ENCODE measurements around the gene RASIP1. TPM values are rescaled to one million over a fixed set of nuclear protein-coding genes. Genes with fewer than 3 reads are reported as not detected.
"Not testable (repeated sequence)": the region's sequence is repeated elsewhere in the genome, so short reads cannot be mapped to it uniquely, and the experiment has no call there.

The RASIP1 gene
- total RNA-seq, 2 experiments from 2014 or later, result 0.31 to 0.50 TPM

DNA sequence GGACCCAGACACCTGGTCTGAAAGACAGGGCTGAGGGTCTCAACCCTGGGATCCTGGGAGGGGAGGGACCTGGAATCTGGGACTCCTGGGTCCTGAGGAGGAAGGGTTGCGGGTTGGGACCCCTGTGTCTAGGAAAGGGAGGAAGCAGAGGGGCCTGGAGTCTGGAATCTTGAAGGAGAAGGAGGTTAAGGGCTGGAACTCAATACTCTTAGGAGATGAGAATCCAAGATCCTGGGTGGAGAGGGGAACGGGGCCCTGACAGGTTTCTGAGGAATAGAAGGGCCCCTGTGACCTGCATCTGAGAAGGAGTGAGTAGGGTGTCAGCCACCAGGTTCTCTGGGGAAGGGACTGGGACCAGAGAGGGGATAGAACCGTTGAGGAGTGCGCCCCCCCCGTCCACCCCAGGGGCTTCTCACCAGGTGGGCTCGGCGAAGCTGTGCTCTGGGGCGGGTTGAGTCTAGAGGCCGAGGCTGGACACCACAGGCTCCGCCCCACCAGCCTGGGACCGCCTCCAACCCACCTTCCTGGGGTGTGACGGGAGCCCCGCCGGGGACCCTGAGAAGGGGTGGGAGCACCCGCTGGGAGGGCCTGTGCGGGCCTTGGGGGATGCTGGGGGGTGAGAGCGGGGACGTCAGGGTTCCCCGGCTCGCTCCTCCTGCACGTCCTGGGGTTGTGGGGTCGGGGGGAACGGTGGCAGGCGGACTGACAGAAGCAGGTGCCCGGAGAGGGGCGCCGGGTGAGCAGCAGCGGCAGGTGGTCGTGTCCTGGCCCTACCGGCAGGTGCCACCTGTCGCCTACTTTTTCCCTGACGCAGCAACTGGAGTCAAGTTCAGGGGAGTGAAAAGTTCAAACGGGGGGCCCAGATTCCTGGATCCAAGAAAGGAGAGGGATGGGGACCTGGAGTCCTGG, 20.9 kb downstream of the RASIP1 start, which contains the start of gene MAMSTR:
Gene MAMSTR, minus strand, starts transcription at position 463 of the 909 bp plus-strand sequence. CDS start 694 bp downstream, outside the sequence.
- ChIA-PET CTCF (no interaction called here), POLR2A (no interaction called here)
- Mint-ChIP-seq H3K9me3 (no peaks in the 10 kb centered on the region), H3K36me3 (ENCODE audit: low read depth) (no peaks in the 10 kb centered on the region), H3K4me3 (peak within 1 kb of the TSS; percentile 88), H3K4me1 (peaks cover 27% of the 10 kb centered on the region), H3K27me3 (no peaks in the 10 kb centered on the region), H3K27ac (peak within 1 kb of the TSS; percentile 98)
- no peak for DNase-seq

DNA sequence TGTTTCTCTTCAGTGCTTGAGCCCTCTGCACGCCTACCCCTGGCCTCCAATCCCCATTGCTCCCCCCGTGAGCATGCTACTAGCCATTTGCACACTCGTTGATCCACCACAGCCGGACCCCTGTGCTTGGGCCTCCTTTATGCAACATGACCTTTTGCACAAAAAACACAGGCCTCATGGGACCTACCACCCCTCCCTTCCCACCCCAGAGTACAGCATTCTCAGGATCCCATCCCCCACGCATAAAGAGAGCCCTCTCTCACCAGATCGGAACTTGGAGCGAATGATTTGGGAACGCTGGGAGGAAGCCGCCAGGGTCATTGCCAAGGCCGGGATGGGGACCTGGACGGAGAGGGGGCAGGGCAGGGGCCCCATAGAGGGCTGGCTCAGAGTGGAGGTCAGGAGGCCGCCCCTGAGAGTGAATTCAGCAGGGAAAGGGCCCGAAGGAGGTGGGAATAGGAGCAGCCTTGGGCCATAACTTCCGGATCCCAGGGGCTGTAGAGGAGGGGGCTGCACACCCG, 21.6 kb downstream of the RASIP1 start:
- Mint-ChIP-seq H3K4me1 (peaks cover 30% of the 10 kb centered on the region), H3K27ac (no peak overlapping the region), H3K36me3 (ENCODE audit: low read depth) (no peaks in the 10 kb centered on the region), H3K9me3 (no peaks in the 10 kb centered on the region), H3K27me3 (no peaks in the 10 kb centered on the region), H3K4me3 (no peak overlapping the region)
- POLR2A ChIA-PET, result no interaction called here
- CTCF ChIA-PET, result no interaction called here
- DNase-seq, result no peak

DNA sequence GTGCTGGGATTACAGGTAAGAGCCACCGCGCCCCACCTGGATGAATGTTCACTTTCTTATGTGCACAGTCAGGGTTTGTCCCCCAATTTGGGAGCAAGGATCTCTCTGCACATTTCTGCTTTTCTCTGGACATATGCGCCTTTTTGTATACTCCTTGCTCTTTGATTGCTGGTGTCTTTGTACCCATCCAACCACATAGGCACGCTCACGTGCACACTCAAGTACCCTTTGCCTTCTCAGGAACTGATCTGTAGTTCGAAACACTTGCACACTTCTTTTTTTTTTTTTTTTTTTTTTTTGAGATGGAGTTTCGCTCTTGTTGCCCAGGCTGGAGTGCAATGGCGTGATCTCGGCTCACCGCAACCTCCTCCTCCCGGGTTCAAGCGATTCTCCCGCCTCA, 22.3 kb downstream of the RASIP1 start:
- H3K4me3 Mint-ChIP-seq; DNase-seq; H3K36me3 Mint-ChIP-seq (ENCODE audit: low read depth); H3K9me3 Mint-ChIP-seq; H3K27ac Mint-ChIP-seq; H3K27me3 Mint-ChIP-seq; POLR2A ChIA-PET: not testable (repeated sequence)
- CTCF ChIA-PET, result interaction anchor here (1.0 kb wide), 1 partner anchor 8 kb away, joined by 3 read pairs; no protein-coding TSS in a partner anchor
- H3K4me1 Mint-ChIP-seq, result peaks cover 35% of the 10 kb centered on the region

DNA sequence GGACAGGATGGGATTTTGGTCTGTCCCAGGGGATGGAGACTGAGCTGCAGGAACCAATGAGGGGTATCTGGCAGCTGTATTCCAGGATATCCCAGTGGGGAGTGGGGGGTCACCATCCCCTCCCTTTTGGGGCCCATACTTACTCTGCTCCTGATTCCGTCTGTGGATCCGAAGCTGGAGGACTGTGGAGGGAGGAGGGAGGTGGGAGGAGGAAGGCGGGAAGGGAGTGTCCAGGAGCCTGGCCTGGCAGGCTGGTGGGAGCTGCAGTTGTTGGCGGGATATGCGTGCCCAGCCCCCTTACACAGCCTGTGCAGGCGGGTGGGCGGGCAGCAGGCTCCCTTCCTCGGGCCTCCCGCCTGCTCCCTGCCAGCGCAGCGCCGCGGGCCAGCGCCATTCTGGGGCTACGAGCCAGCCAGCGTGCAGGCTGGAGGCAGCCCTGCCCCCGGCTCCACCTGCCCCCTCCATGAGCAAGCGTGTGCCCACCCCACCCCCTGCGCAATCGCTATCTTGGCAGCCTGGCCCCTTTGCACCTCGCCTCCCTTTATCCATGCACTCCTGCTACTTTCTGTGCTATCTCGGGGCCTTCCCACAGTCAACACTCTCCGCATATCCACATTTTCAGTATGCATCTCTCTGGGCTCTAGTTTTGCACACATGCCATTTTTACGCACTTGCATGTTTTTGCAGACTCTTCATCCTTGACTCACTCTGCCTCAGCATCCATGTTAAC, 23.7 kb downstream of the RASIP1 start:
- Mint-ChIP-seq H3K9me3 (no peaks in the 10 kb centered on the region), H3K27ac (no peak overlapping the region), H3K36me3 (ENCODE audit: low read depth) (no peaks in the 10 kb centered on the region), H3K27me3 (no peaks in the 10 kb centered on the region), H3K4me3 (no peak overlapping the region), H3K4me1 (peaks cover 39% of the 10 kb centered on the region)
- ChIA-PET POLR2A (no interaction called here), CTCF (interaction anchor here (1.0 to 1.6 kb wide), 3 partner anchors 9 to 277 kb away, joined by 3 to 6 read pairs (median 4); partner anchors contain the start of genes GYS1, RASIP1 and RUVBL2)
- DNase-seq, result no peak

DNA sequence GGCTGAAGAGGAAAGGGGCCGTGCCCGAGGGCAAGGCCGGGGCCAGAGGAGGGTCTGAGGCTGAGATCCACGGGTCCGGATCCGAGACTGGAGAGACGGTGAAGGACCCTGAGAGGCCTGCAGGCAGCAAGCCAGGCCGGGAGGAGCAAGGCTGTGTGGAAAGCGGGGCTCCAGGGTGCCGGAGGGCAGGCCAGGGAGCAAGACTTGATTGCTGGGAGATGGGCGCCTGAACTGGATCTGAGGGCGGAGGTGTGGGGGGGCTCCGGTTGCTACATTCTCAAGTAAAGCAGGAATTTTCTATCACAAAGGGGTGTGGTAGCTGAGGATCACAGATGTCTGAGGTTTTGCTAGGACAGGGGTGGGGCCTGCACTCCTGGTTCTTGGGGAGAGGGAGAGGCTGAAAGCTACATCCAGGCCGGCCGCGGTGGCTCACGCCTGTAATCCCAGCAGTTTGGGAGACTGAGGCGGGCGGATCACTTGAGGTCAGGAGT, 24.7 kb downstream of the RASIP1 start:
- Mint-ChIP-seq H3K27me3 (no peaks in the 10 kb centered on the region), H3K36me3 (ENCODE audit: low read depth) (peaks cover 3% of the 10 kb centered on the region), H3K4me1 (peaks cover 33% of the 10 kb centered on the region), H3K4me3 (peak overlapping the region; percentile 13), H3K27ac (peak overlapping the region; percentile 73), H3K9me3 (no peaks in the 10 kb centered on the region)
- ChIA-PET POLR2A (no interaction called here), CTCF (interaction anchor here (1.6 kb wide), 1 partner anchor 278 kb away, joined by 6 read pairs; the partner anchor contains the start of genes GYS1 and RUVBL2)
- no peak for DNase-seq

DNA sequence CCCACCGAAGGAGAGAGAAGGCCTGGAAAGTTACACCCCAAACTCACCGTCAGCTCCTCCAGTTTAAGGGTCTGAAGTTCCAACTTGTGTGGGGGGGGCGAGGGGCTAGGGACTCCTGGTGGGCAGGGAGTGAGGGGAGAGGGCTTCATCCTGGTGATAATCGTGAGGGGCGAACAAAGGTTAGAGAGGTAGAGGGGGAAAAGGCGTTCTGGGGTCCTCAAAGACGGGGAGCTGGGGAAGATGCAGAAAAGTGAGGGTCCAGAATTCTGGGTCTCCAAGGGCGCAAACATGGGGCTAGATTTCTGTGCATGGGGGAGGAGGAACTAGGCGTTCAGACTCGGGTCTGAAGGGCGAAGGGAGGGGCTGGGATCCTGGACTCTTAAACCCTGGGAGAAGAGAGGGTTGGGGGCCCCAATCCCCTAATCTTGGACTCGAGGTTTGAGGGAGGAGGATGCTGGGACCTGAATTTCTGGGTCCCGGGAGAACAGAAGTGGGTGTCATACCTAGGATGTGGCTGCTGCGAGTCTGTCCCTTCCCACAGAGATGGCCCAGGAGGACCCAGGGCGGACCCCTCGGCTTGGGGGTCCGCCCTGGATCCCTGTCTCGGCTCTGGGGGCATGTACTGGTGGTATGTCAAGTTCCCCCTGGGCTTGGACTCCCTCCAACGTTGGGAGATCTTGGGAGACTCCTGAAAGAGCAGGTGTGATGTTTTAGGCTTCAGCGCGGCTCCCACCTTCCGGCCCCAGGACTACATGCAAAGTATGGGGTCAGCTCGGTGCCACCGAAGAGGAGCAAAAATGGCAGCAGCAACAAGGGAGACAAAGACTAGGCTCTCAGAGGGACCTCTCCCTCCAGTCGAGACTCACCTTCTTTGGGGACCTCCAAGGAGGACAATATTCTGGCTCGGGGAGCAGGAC, 25.4 kb downstream of the RASIP1 start:
- Mint-ChIP-seq H3K27me3 (no peaks in the 10 kb centered on the region), H3K4me3 (peak overlapping the region; percentile 75), H3K4me1 (peaks cover 27% of the 10 kb centered on the region), H3K36me3 (ENCODE audit: low read depth) (peaks cover 3% of the 10 kb centered on the region), H3K27ac (peak overlapping the region; percentile 92), H3K9me3 (no peaks in the 10 kb centered on the region)
- DNase-seq, result no peak
- ChIA-PET CTCF (interaction anchor here (0.7 to 2.3 kb wide), 4 partner anchors 10 to 279 kb away, joined by 3 to 8 read pairs (median 6); partner anchors contain the start of genes GYS1 and RUVBL2), POLR2A (no interaction called here)

DNA sequence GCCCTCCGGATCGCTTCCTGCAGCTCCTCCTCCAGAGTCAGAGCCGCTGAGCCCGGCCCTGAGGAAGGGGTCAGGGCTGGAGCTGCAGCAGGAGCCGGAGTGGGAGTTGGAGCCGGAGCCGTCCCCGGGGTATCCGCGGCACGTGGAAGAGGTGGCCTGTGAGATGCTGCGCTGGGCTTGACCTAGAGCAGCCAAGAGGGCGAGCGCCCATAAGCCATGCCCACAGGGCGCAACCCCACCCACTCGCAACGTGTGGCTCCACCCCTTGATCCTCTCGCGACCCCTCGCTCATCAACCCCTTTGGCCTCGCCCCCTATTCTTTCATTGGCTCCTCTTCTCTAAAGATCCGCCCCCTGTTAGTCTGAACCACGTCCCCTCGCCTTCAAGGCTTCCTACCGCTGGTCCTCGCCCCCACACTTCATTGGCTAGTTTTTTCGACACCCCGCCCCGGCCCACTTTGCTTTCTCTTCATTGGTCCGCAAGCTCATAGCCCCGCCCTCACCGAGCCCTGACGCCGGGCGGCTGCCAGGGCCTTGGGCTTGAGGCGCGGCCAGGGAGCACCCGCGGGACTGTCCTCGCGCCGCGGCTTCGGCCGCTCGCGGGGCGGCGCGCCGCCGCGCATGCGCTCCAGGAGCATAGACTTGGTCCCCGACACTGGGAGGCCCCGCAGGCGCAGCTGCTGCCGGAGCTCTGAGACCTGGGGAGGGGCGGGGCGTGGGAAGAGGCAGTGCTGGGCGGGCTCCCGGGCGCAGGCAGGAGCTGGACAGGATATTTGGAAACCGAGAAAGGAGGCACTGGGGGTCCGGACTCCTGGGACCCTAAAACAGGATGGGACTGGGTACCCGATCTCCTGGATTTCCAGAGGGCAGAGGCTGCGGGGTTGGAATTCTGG, 26.3 kb downstream of the RASIP1 start:
- Mint-ChIP-seq H3K4me1 (peaks cover 27% of the 10 kb centered on the region), H3K9me3 (no peaks in the 10 kb centered on the region), H3K36me3 (ENCODE audit: low read depth) (peaks cover 3% of the 10 kb centered on the region), H3K27ac (peak overlapping the region; percentile 92), H3K27me3 (no peaks in the 10 kb centered on the region), H3K4me3 (peak overlapping the region; percentile 75)
- CTCF ChIA-PET, result interaction anchor here (0.7 to 3.8 kb wide), 7 partner anchors 10 to 144 kb away, joined by 3 to 10 read pairs (median 6); no protein-coding TSS in a partner anchor
- POLR2A ChIA-PET, result no interaction called here
- peak; percentile 99 for DNase-seq

DNA sequence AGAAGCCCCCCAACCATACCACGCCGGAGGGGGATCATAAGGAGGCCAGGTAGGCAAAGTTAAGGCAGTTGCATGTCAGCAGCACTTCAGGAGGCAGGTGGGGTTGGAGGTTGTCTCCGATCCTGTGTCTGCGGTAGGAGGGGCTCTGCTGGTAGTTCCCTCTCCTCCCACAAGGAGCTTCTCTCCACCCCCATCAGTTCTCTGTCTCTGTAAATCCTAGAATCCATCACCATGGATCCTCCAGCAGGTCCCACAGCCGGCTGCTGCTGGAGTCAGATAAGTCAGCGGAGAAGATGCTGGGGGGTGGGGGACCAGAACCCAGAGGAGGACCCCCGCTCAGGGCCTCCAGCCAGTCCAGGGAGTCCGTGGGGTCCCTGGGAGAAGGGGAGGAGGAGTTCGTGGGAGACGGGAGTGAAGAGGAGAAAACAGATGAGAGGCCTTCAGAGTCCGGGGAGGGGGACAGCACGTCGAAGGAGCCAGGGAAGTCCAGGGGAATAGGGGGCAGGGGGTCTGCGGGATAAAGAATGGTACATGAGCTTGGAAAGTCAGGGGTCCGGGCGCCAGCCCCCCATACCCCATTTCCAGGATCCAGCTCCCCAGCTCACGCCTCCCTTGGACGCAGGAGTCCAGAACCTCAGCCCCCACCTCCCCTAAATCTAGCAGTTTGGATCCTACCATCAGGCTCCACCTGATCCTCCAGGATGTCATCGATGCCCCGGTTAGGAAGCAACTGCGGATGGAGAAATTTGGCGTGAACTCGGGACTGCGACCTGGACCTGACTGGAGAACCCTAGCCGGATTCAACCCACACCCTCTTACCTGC, 27.2 kb downstream of the RASIP1 start:
- Mint-ChIP-seq H3K27me3 (no peaks in the 10 kb centered on the region), H3K9me3 (no peaks in the 10 kb centered on the region), H3K4me3 (peak overlapping the region; percentile 75), H3K27ac (peak overlapping the region; percentile 92), H3K36me3 (ENCODE audit: low read depth) (peaks cover 3% of the 10 kb centered on the region), H3K4me1 (peaks cover 27% of the 10 kb centered on the region)
- POLR2A ChIA-PET, result no interaction called here
- CTCF ChIA-PET, result interaction anchor here (0.6 to 3.8 kb wide), 7 partner anchors 11 to 54 kb away, joined by 3 to 10 read pairs (median 7); no protein-coding TSS in a partner anchor
- no peak for DNase-seq

DNA sequence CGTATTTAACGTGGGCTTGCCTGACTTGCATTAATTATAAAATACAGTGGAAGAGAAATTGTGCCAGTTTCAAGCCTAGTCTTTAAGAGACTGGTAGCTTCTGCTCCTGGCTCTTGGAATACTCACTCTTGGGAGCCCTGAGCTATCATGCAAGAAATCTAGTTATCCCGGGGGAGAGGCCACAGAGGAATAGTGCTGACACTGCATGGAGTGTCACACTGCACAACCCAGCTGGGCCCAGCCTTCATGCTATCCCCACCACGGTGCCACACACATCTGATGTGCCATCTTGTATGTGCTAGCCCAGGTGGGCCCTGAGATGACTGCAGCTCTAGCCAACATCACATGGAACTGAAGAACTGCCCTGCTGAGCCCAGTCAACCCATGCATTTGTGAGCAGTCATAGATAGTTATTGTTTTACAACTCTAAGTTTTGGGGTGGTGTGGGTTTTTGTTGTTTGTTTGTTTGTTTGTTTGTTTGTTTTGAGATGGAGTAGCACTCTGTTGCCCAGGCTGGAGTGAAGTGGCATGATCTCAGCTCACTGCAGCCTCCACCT, 29.2 kb downstream of the RASIP1 start:
- no peak for DNase-seq
- peaks cover 27% of the 10 kb centered on the region for H3K4me1 Mint-ChIP-seq
- no peak overlapping the region for H3K4me3 Mint-ChIP-seq
- ChIA-PET CTCF (interaction anchor here (0.6 to 3.8 kb wide), 4 partner anchors 11 to 393 kb away, joined by 3 to 10 read pairs (median 3); no protein-coding TSS in a partner anchor), POLR2A (no interaction called here)
- no peaks in the 10 kb centered on the region for H3K9me3 Mint-ChIP-seq
- no peaks in the 10 kb centered on the region for H3K27me3 Mint-ChIP-seq
- no peak overlapping the region for H3K27ac Mint-ChIP-seq
- peaks cover 3% of the 10 kb centered on the region for H3K36me3 Mint-ChIP-seq (ENCODE audit: low read depth)

DNA sequence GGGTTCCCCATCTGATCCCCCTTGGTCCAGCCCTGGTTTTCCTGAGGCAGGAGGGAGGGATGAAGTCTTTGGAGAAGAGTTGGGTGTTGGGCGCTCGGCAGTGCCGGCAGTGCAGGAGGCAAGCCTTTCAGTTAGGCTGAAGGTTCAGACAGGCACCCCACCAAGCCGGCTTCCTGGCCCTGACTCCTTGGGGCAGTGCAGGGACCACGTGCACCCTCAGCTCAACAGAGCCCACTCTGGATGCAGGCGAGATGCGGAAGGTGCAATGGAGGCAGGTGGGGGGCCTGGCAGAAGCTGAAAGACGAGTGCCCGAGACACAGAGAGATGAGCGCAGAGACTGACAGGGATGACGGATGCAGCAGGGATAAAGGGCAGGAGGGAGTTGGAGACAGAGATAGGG, 31.9 kb downstream of the RASIP1 start:
- Mint-ChIP-seq H3K27ac (no peak overlapping the region), H3K36me3 (ENCODE audit: low read depth) (peaks cover 9% of the 10 kb centered on the region), H3K9me3 (no peaks in the 10 kb centered on the region), H3K4me1 (peaks cover 8% of the 10 kb centered on the region), H3K27me3 (no peaks in the 10 kb centered on the region), H3K4me3 (no peak overlapping the region)
- ChIA-PET POLR2A (no interaction called here), CTCF (no interaction called here)
- no peak for DNase-seq
